WTC11 (cell line): ENCODE measurements around the gene WBP1L. TPM values are rescaled to one million over a fixed set of nuclear protein-coding genes. Genes with fewer than 3 reads are reported as not detected.

Experiments
- ATAC-seq: fragments of 200-7000 bp; cut with Tn5 transposase; 2 replicates; pipeline ENCODE4 v1.10.0; 2021; ENCODE audit warnings: mild to moderate bottlenecking, moderate library complexity
- CTCF ChIA-PET: fragments of 300-600 bp; sonication (Branson Sonifier 250); formaldehyde crosslinking; loops from one replicate; lab custom pipeline; 2021; ENCODE audit warnings: antibody characterized with exemption; lab: Charles Lee
- POLR2A ChIA-PET: fragments of 350-600 bp; sonication (Branson Sonifier 250); formaldehyde crosslinking; loops from one replicate; lab custom pipeline; 2021; ENCODE audit warnings: antibody characterized with exemption; lab: Charles Lee
- DNase-seq: peaks from one replicate; pipeline ENCODE4 v3.0.0; 2021; ENCODE audit warnings: low spot score
- H3K27ac Mint-ChIP-seq: 2 replicates; pipeline ENCODE4 v1.8.0; 2021; ENCODE audit warnings: mixed read lengths
- H3K27me3 Mint-ChIP-seq: 2 replicates; pipeline ENCODE4 v1.8.0; 2021; ENCODE audit warnings: low read depth, mild to moderate bottlenecking, moderate library complexity, mixed read lengths
- H3K36me3 Mint-ChIP-seq: 2 replicates; pipeline ENCODE4 v1.8.0; 2021; ENCODE audit warnings: mixed read lengths
- H3K4me1 Mint-ChIP-seq: 2 replicates; pipeline ENCODE4 v1.8.0; 2022; ENCODE audit warnings: mixed read lengths
- H3K4me3 Mint-ChIP-seq: 2 replicates; pipeline ENCODE4 v1.8.0; 2021; ENCODE audit warnings: mild to moderate bottlenecking, moderate library complexity, mixed read lengths
- H3K9me3 Mint-ChIP-seq: 2 replicates; pipeline ENCODE4 v1.8.0; 2021; ENCODE audit warnings: mixed read lengths
- ESRRA ChIP-seq: sonication (generic); formaldehyde crosslinking; IDR thresholded peaks from 2 replicates; pipeline ENCODE4 v1.8.1; 2022; ENCODE audit warnings: mild to moderate bottlenecking, missing genetic modification reagents, borderline replicate concordance
- JUN ChIP-seq: sonication (generic); formaldehyde crosslinking; IDR thresholded peaks from 2 replicates; pipeline ENCODE4 v1.8.0; 2023; ENCODE audit warnings: mild to moderate bottlenecking, missing genetic modification reagents
- NFE2L1 ChIP-seq: sonication (generic); formaldehyde crosslinking; IDR thresholded peaks from 2 replicates; pipeline ENCODE4 v1.8.1; 2023; ENCODE audit warnings: missing genetic modification reagents
- OVOL2 ChIP-seq: fragments of 250-450 bp; sonication (Bioruptor Pico); IDR thresholded peaks from 2 replicates; pipeline ENCODE4 v1.9.0; 2021; ENCODE audit warnings: mild to moderate bottlenecking, borderline replicate concordance
- SP1 ChIP-seq: sonication (generic); formaldehyde crosslinking; conservative IDR thresholded peaks from 2 replicates; pipeline ENCODE4 v1.8.1; 2022; ENCODE audit warnings: missing genetic modification reagents
- ZNF121 ChIP-seq: sonication (generic); formaldehyde crosslinking; IDR thresholded peaks from 2 replicates; pipeline ENCODE4 v1.8.0; 2023; ENCODE audit warnings: missing genetic modification reagents
- ZNF138 ChIP-seq: sonication (generic); formaldehyde crosslinking; conservative IDR thresholded peaks from 2 replicates; pipeline ENCODE4 v1.8.1; 2022; ENCODE audit warnings: mild to moderate bottlenecking, moderate library complexity, missing genetic modification reagents
- ZNF423 ChIP-seq: fragments of 250-450 bp; sonication (Bioruptor Pico); IDR thresholded peaks from 2 replicates; pipeline ENCODE4 v2.1.2; 2022; ENCODE audit warnings: mild to moderate bottlenecking, moderate library complexity
- total RNA-seq: library from RNA; stranded (reverse); gene quantifications from 3 replicates; pipeline ENCODE4 v1.2.3, GENCODE V29; 2021
- TF ChIP-seq, protein P1 (sequence below): fragments of 250-450 bp; sonication (Bioruptor Pico); IDR thresholded peaks from 2 replicates; pipeline ENCODE4 v1.9.0; 2021; ENCODE audit warnings: mild to moderate bottlenecking
- TF ChIP-seq, protein P2 (sequence below): fragments of 250-450 bp; sonication (Bioruptor Pico); IDR thresholded peaks from 2 replicates; pipeline ENCODE4 v1.8.0; 2021; ENCODE audit warnings: mild to moderate bottlenecking
- TF ChIP-seq, protein P3 (sequence below): sonication (generic); formaldehyde crosslinking; IDR thresholded peaks from 2 replicates; pipeline ENCODE4 v1.8.1; 2022; ENCODE audit warnings: low read depth, mild to moderate bottlenecking, moderate library complexity, missing genetic modification reagents, borderline replicate concordance
- TF ChIP-seq, protein P4 (sequence below): fragments of 250-450 bp; sonication (Bioruptor Pico); conservative IDR thresholded peaks from 2 replicates; pipeline ENCODE4 v1.9.0; 2021; ENCODE audit warnings: mild to moderate bottlenecking
- TF ChIP-seq, protein P5 (sequence below): fragments of 200-600 bp; IDR thresholded peaks from 2 replicates; pipeline ENCODE4 v1.8.0; 2022; ENCODE audit warnings: antibody characterized with exemption
- TF ChIP-seq, protein P6 (sequence below): fragments of 250-450 bp; sonication (Bioruptor Pico); IDR thresholded peaks from 2 replicates; pipeline ENCODE4 v1.9.0; 2021; ENCODE audit warnings: mild to moderate bottlenecking, borderline replicate concordance
- TF ChIP-seq, protein P7 (sequence below): sonication (generic); formaldehyde crosslinking; IDR thresholded peaks from 2 replicates; pipeline ENCODE4 v1.8.1; 2023; ENCODE audit warnings: mild to moderate bottlenecking, missing genetic modification reagents

Gene WBP1L
- total RNA-seq, 1 experiment from 2014 or later, result 26.8 TPM

DNA sequence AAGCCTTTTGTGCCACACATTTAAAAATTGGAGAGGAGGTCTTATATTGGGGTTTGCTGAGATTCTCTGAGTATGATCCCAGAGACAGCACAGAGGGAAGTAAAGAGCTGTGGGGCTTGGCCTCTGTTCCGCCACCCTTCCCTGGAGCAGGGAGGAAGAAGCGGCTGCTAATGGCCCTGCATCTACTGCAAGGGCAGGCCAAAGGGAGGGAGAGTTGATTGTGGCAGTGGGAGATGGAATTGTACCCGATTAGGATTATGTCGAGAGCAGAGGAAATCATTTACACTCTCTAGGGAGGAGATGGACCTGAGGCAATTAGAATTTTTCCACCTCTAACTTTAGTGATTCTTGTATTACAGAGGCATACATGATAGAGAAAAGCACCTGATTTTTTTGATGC lies 64.6 kb downstream of the WBP1L start:
- ChIA-PET POLR2A (no interaction called here), CTCF (no interaction called here)
- Mint-ChIP-seq H3K9me3 (peaks cover 6% of the 10 kb centered on the region), H3K36me3 (peaks cover 11% of the 10 kb centered on the region), H3K27ac (peak overlapping the region; percentile 20), H3K27me3 (no peaks in the 10 kb centered on the region), H3K4me3 (no peak overlapping the region), H3K4me1 (peaks cover 30% of the 10 kb centered on the region)
- DNase-seq (no peak), ATAC-seq (peak; percentile 46)
- TF ChIP-seq, protein P1, sequence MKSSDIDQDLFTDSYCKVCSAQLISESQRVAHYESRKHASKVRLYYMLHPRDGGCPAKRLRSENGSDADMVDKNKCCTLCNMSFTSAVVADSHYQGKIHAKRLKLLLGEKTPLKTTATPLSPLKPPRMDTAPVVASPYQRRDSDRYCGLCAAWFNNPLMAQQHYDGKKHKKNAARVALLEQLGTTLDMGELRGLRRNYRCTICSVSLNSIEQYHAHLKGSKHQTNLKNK (CRISPR knock-in tag), result no peak
- no peak for TF ChIP-seq ESRRA (CRISPR knock-in tag)
- TF ChIP-seq JUN (CRISPR knock-in tag), result no peak
- TF ChIP-seq ZNF423 (CRISPR knock-in tag), result no peak

DNA sequence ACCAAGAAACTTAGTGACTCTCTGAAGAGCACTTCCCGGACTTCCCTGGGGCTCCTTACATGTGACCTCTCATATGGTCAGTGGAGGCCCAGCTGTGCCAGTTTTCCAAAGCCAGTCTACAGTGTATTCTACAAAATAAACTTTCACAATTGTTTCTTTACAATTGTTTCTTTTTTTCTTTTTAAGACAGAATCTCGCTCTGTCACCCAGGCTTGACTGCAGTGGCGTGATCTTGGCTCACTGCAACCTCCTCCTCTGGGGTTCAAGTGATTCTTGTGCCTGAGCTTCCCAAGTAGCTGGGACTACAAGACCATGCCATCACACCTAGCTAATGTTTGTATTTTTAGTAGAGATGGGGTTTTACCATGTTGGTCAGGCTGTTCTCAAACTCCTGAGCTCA lies 67.6 kb downstream of the WBP1L start:
- H3K27ac Mint-ChIP-seq, result no peak overlapping the region
- H3K4me1 Mint-ChIP-seq, result peaks cover 33% of the 10 kb centered on the region
- no peaks in the 10 kb centered on the region for H3K27me3 Mint-ChIP-seq
- ATAC-seq, result no peak
- CTCF ChIA-PET, result no interaction called here
- no peak for DNase-seq
- no peaks in the 10 kb centered on the region for H3K9me3 Mint-ChIP-seq
- H3K4me3 Mint-ChIP-seq, result no peak overlapping the region
- peaks cover 6% of the 10 kb centered on the region; the same call in 1 of the 2 replicates for H3K36me3 Mint-ChIP-seq
- no peak for TF ChIP-seq ZNF121 (CRISPR knock-in tag)
- TF ChIP-seq, protein P2, sequence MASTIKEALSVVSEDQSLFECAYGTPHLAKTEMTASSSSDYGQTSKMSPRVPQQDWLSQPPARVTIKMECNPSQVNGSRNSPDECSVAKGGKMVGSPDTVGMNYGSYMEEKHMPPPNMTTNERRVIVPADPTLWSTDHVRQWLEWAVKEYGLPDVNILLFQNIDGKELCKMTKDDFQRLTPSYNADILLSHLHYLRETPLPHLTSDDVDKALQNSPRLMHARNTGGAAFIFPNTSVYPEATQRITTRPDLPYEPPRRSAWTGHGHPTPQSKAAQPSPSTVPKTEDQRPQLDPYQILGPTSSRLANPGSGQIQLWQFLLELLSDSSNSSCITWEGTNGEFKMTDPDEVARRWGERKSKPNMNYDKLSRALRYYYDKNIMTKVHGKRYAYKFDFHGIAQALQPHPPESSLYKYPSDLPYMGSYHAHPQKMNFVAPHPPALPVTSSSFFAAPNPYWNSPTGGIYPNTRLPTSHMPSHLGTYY (CRISPR knock-in tag), result no peak
- no peak for TF ChIP-seq ZNF138 (CRISPR knock-in tag)
- no peak for TF ChIP-seq NFE2L1 (CRISPR knock-in tag)
- TF ChIP-seq, protein P3, sequence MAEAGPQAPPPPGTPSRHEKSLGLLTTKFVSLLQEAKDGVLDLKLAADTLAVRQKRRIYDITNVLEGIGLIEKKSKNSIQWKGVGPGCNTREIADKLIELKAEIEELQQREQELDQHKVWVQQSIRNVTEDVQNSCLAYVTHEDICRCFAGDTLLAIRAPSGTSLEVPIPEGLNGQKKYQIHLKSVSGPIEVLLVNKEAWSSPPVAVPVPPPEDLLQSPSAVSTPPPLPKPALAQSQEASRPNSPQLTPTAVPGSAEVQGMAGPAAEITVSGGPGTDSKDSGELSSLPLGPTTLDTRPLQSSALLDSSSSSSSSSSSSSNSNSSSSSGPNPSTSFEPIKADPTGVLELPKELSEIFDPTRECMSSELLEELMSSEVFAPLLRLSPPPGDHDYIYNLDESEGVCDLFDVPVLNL (CRISPR knock-in tag), result no peak
- TF ChIP-seq SP1 (CRISPR knock-in tag), result no peak
- TF ChIP-seq, protein P4, sequence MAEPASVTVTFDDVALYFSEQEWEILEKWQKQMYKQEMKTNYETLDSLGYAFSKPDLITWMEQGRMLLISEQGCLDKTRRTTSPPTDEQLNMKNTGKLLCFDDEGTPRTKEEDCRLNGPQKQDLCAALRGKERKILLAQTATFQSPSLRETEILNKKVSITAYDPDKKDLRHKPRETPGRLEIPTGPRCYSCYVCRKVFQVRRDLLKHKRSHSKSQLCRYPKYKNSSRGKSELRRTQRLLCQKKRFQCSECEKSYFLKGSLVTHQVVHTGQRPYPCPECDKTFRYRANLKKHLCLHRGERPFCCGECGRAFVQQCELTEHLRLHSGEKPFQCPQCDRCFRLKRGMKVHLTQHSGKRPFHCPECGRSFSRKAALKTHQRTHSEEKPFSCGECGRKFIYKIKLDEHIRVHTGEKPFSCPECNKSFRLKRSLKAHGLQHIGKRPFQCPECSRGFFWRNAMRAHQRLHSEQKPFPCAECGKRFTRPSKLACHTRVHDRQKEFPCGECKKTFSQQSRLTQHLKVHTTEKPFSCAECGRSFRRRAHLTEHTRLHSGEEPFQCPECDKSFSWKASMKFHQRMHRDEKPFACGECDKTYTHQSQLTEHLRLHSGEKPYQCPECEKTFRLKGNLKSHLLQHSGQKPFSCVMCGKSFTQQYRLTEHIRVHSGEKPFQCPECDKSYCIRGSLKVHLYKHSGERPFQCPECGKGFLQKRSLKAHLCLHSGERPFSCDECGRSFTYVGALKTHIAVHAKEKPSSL (CRISPR knock-in tag), result no peak
- TF ChIP-seq OVOL2 (CRISPR knock-in tag), result no peak
- TF ChIP-seq, all 79 proteins: peak for 0
- POLR2A ChIA-PET, result no interaction called here

DNA sequence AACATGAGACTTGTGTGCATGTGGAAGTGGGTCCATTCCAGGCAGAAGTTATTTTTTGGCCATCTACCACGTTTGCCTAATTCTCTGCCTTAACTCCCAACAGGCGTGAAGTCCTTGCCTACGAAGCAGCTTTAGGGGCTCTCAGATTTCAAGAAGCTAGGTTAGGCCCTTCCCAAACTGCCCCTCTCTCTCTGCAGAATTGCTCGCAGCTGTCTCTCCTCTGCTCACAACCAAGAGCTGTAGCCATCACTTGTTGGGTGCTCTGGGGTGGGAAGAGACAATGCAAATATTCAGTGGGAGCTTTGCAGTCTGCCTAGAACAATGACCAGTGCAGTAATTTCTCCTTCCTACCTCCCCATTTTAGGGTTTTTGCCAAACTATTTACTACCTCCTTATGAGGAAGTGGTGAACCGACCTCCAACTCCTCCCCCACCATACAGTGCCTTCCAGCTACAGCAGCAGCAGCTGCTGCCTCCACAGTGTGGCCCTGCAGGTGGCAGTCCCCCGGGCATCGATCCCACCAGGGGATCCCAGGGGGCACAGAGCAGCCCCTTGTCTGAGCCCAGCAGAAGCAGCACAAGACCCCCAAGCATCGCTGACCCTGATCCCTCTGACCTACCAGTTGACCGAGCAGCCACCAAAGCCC lies 68.6 kb downstream of the WBP1L start:
- POLR2A ChIA-PET, result interaction anchor here (0.6 to 0.7 kb wide), 3 partner anchors 28 to 649 kb away, joined by 3 to 5 read pairs (median 3); no protein-coding TSS in a partner anchor
- DNase-seq (no peak), ATAC-seq (no peak)
- Mint-ChIP-seq H3K36me3 (peaks cover 6% of the 10 kb centered on the region; the same call in 1 of the 2 replicates), H3K27me3 (no peaks in the 10 kb centered on the region), H3K4me3 (no peak overlapping the region), H3K9me3 (no peaks in the 10 kb centered on the region), H3K4me1 (peaks cover 29% of the 10 kb centered on the region), H3K27ac (no peak overlapping the region)
- CTCF ChIA-PET, result interaction anchor here (1.4 kb wide), 1 partner anchor 59 kb away, joined by 3 read pairs; no protein-coding TSS in a partner anchor
- TF ChIP-seq, protein P5, sequence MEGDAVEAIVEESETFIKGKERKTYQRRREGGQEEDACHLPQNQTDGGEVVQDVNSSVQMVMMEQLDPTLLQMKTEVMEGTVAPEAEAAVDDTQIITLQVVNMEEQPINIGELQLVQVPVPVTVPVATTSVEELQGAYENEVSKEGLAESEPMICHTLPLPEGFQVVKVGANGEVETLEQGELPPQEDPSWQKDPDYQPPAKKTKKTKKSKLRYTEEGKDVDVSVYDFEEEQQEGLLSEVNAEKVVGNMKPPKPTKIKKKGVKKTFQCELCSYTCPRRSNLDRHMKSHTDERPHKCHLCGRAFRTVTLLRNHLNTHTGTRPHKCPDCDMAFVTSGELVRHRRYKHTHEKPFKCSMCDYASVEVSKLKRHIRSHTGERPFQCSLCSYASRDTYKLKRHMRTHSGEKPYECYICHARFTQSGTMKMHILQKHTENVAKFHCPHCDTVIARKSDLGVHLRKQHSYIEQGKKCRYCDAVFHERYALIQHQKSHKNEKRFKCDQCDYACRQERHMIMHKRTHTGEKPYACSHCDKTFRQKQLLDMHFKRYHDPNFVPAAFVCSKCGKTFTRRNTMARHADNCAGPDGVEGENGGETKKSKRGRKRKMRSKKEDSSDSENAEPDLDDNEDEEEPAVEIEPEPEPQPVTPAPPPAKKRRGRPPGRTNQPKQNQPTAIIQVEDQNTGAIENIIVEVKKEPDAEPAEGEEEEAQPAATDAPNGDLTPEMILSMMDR, result no peak
- TF ChIP-seq, protein P6, sequence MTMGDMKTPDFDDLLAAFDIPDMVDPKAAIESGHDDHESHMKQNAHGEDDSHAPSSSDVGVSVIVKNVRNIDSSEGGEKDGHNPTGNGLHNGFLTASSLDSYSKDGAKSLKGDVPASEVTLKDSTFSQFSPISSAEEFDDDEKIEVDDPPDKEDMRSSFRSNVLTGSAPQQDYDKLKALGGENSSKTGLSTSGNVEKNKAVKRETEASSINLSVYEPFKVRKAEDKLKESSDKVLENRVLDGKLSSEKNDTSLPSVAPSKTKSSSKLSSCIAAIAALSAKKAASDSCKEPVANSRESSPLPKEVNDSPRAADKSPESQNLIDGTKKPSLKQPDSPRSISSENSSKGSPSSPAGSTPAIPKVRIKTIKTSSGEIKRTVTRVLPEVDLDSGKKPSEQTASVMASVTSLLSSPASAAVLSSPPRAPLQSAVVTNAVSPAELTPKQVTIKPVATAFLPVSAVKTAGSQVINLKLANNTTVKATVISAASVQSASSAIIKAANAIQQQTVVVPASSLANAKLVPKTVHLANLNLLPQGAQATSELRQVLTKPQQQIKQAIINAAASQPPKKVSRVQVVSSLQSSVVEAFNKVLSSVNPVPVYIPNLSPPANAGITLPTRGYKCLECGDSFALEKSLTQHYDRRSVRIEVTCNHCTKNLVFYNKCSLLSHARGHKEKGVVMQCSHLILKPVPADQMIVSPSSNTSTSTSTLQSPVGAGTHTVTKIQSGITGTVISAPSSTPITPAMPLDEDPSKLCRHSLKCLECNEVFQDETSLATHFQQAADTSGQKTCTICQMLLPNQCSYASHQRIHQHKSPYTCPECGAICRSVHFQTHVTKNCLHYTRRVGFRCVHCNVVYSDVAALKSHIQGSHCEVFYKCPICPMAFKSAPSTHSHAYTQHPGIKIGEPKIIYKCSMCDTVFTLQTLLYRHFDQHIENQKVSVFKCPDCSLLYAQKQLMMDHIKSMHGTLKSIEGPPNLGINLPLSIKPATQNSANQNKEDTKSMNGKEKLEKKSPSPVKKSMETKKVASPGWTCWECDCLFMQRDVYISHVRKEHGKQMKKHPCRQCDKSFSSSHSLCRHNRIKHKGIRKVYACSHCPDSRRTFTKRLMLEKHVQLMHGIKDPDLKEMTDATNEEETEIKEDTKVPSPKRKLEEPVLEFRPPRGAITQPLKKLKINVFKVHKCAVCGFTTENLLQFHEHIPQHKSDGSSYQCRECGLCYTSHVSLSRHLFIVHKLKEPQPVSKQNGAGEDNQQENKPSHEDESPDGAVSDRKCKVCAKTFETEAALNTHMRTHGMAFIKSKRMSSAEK (CRISPR knock-in tag), result no peak
- TF ChIP-seq, protein P4 (CRISPR knock-in tag), result no peak
- TF ChIP-seq, protein P7, sequence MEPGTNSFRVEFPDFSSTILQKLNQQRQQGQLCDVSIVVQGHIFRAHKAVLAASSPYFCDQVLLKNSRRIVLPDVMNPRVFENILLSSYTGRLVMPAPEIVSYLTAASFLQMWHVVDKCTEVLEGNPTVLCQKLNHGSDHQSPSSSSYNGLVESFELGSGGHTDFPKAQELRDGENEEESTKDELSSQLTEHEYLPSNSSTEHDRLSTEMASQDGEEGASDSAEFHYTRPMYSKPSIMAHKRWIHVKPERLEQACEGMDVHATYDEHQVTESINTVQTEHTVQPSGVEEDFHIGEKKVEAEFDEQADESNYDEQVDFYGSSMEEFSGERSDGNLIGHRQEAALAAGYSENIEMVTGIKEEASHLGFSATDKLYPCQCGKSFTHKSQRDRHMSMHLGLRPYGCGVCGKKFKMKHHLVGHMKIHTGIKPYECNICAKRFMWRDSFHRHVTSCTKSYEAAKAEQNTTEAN (CRISPR knock-in tag), result no peak
